ENCODE measurements around the gene GALNTL6. TPM values are rescaled to one million over a fixed set of nuclear protein-coding genes. Genes with fewer than 3 reads are reported as not detected.

Gene GALNTL6
- total RNA-seq, 4 donors from 2014 or later, result 0.26 to 4.0 (median 1.5) TPM; not detected in 1

- 63% methylated on average over 6 of the region's 6 CpGs for whole genome bisulfite sequencing
- Histone ChIP-seq H3K27ac (no peak overlapping the region), H3K9me3 (no peaks in the 10 kb centered on the region), H3K27me3 (no peaks in the 10 kb centered on the region), H3K4me3 (no peak overlapping the region), H3K4me1 (no peaks in the 10 kb centered on the region), H3K36me3 (no peaks in the 10 kb centered on the region)
- DNase-seq (ENCODE audit: low spot score in 2 of 2), result no peak
- no peak for TF ChIP-seq POLR2A (IDR thresholded peaks at IDR 0.05)
- TF ChIP-seq, protein P1, sequence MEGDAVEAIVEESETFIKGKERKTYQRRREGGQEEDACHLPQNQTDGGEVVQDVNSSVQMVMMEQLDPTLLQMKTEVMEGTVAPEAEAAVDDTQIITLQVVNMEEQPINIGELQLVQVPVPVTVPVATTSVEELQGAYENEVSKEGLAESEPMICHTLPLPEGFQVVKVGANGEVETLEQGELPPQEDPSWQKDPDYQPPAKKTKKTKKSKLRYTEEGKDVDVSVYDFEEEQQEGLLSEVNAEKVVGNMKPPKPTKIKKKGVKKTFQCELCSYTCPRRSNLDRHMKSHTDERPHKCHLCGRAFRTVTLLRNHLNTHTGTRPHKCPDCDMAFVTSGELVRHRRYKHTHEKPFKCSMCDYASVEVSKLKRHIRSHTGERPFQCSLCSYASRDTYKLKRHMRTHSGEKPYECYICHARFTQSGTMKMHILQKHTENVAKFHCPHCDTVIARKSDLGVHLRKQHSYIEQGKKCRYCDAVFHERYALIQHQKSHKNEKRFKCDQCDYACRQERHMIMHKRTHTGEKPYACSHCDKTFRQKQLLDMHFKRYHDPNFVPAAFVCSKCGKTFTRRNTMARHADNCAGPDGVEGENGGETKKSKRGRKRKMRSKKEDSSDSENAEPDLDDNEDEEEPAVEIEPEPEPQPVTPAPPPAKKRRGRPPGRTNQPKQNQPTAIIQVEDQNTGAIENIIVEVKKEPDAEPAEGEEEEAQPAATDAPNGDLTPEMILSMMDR (IDR thresholded peaks at IDR 0.05), result no peak
- no peak for TF ChIP-seq POLR2AphosphoS5 (IDR thresholded peaks at IDR 0.05)
- no peak for TF ChIP-seq EP300 (IDR thresholded peaks at IDR 0.05)
These were observed 375.2 kb downstream of the GALNTL6 start for GRCh38 chr4:172188248-172188988.

DNA sequence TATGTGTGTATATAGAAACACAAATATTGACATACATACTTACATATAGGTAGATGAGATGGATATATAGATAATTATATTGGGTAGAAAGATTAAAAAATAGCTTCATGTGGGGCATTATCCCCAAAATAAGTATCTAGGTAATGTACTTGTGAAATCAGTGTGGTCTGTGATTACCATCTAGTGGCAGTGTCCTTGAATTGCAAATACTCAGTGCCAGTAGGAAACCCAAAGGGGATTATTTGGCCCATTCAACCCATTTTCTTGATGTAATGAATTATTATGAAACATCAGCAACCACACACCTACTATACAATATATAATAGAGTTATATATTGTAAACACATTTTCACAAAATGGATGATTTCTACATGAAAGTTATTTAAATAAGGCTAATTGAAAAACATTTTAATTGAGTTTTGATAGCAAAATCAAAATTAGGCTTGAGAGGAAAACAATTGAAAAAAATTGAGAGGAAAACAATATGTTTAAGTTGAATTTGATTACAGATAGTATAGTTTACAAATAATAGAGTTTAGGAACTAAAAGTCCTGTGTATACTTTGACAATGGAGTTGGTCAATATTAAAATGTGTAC, 389.4 kb downstream of the GALNTL6 start:
- Histone ChIP-seq H3K27ac (no peak overlapping the region), H3K36me3 (no peaks in the 10 kb centered on the region), H3K4me3 (no peak overlapping the region), H3K9me3 (no peaks in the 10 kb centered on the region), H3K4me1 (no peaks in the 10 kb centered on the region), H3K27me3 (no peaks in the 10 kb centered on the region)
- TF ChIP-seq POLR2AphosphoS5 (IDR thresholded peaks at IDR 0.05) (no peak), EP300 (IDR thresholded peaks at IDR 0.05) (no peak), POLR2A (IDR thresholded peaks at IDR 0.05) (no peak)
- TF ChIP-seq, protein P1 (IDR thresholded peaks at IDR 0.05), result no peak
- no peak for DNase-seq (ENCODE audit: low spot score in 2 of 2)

DNA sequence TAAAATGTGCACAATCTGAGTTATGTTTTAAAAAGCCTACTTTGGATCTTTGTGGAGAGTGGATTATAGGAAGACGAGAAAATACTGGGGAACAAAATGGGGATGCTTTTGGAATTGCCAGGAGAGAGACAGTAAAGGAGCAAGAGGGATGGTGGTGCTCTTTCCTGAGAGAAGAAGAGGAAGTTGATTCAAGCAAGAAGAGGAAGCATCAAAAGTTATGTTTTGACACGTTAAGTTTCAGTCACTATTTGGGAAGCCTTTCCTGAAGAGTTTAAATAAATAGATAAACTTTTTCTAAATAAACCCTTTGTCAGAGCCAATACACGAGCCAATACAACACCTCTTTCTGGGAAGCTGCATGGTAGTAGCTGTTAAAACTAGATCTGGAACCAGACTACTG, 394.1 kb downstream of the GALNTL6 start:
- no peak for DNase-seq (ENCODE audit: low spot score in 2 of 2)
- no peaks in the 10 kb centered on the region for H3K36me3 ChIP-seq
- no peaks in the 10 kb centered on the region for H3K9me3 ChIP-seq
- 69% methylated on average over 3 of the region's 3 CpGs for WGBS
- H3K27me3 ChIP-seq, result no peaks in the 10 kb centered on the region
- TF ChIP-seq EP300 (IDR thresholded peaks at IDR 0.05) (no peak), POLR2AphosphoS5 (IDR thresholded peaks at IDR 0.05) (no peak), POLR2A (IDR thresholded peaks at IDR 0.05) (no peak)
- TF ChIP-seq, protein P1 (IDR thresholded peaks at IDR 0.05), result no peak
- no peaks in the 10 kb centered on the region for H3K4me1 ChIP-seq
- no peak overlapping the region for H3K27ac ChIP-seq
- no peak overlapping the region for H3K4me3 ChIP-seq

DNA sequence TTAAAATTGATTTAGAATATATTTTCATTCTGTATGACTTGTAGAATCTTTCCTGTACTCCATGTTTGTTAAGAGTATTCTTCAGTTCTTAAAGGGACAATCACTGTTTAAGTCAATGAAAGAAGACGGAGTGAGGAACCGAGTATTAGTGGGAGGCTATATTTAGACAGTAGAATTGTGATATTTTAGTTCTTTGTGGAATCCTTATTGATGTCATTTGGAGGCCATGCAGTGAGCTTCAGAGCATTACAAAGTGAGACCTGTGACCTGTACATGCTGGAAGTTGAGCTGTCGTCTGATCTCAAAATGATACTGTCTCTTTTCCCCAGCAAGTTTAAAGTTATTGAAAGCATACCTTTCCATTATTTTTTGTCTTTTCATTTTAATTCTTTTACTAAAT, 394.7 kb downstream of the GALNTL6 start:
- 41% methylated on average over 3 of the region's 3 CpGs for WGBS
- no peaks in the 10 kb centered on the region for H3K36me3 ChIP-seq
- H3K4me1 ChIP-seq, result no peaks in the 10 kb centered on the region
- TF ChIP-seq EP300 (IDR thresholded peaks at IDR 0.05) (no peak), POLR2A (IDR thresholded peaks at IDR 0.05) (no peak), POLR2AphosphoS5 (IDR thresholded peaks at IDR 0.05) (no peak)
- TF ChIP-seq, protein P1 (IDR thresholded peaks at IDR 0.05), result no peak
- DNase-seq (ENCODE audit: low spot score in 2 of 2), result no peak
- H3K9me3 ChIP-seq, result no peaks in the 10 kb centered on the region
- H3K27ac ChIP-seq, result no peak overlapping the region
- no peak overlapping the region for H3K4me3 ChIP-seq
- H3K27me3 ChIP-seq, result no peaks in the 10 kb centered on the region

- no peak for DNase-seq (ENCODE audit: low spot score in 2 of 2)
These were observed 407.5 kb downstream of the GALNTL6 start for GRCh38 chr4:172220679-172221078.

More at GRCh38 chr4:172220679-172221078, 407.5 kb downstream of the GALNTL6 start:
- H3K27me3 ChIP-seq, result no peaks in the 10 kb centered on the region
- WGBS, result 0% methylated on average over 1 of the region's 1 CpG
- no peak overlapping the region for H3K27ac ChIP-seq
- no peaks in the 10 kb centered on the region for H3K4me1 ChIP-seq
- H3K36me3 ChIP-seq, result no peaks in the 10 kb centered on the region
- H3K9me3 ChIP-seq, result no peaks in the 10 kb centered on the region
- H3K4me3 ChIP-seq, result no peak overlapping the region
- TF ChIP-seq, protein P1 (IDR thresholded peaks at IDR 0.05), result no peak
- TF ChIP-seq EP300 (IDR thresholded peaks at IDR 0.05) (no peak), POLR2AphosphoS5 (IDR thresholded peaks at IDR 0.05) (no peak)

Measured in suprapubic skin (tissue), 4 donors.